Measurements from ENCODE around the gene ARID1B. TPM values are rescaled to one million over a fixed set of nuclear protein-coding genes. Genes with fewer than 3 reads are reported as not detected.

Gene ARID1B
- total and polyA plus RNA-seq, 10 of the 15 experiments (the other 5 are each of a cell fraction or from before 2014, with no cell fraction given), result 24.7 to 133 (median 54.6) TPM

- TF ChIP-seq IKZF2 (IDR thresholded peaks at IDR 0.05), result no peak
- peak in 1 of 2 experiments; percentile 93; a peak in 2 of 3 replicates for TF ChIP-seq EGR1 (IDR thresholded peaks at IDR 0.05; ENCODE audit: borderline replicate concordance in 1 of 2, low read depth in 2 of 2, low read length in 2 of 2)
- TF ChIP-seq ZBTB33 (IDR thresholded peaks at IDR 0.05), result no peak
- no peak for TF ChIP-seq RELA (IDR thresholded peaks at IDR 0.05; ENCODE audit: borderline replicate concordance, partially characterized antibody)
- no peak for TF ChIP-seq ZNF592 (IDR thresholded peaks at IDR 0.05)
- peak; percentile 64; the same call in 1 of the 2 replicates for TF ChIP-seq POLR2A (IDR thresholded peaks at IDR 0.05; ENCODE audit: low read depth, low read length)
- TF ChIP-seq MEF2A (IDR thresholded peaks at IDR 0.05; ENCODE audit: insufficient read depth, low read depth, low read length), result 0 out of 2 replicates have a peak, but pooled peaks have one; percentile 15
- peak; percentile 57; the same call in 1 of the 2 replicates for TF ChIP-seq BACH1 (IDR thresholded peaks at IDR 0.05; ENCODE audit: borderline replicate concordance)
- TF ChIP-seq LARP7 (IDR thresholded peaks at IDR 0.05), result peak; percentile 57
Measured at GRCh38 chr6:156779206-156780094, 2.3 kb downstream of the ARID1B start (continued).

Data from GM12878 (cell line).